ENCODE measurements around the gene PLCXD1.

- TF ChIP-seq CTCF (IDR thresholded peaks at IDR 0.05; ENCODE audit: insufficient read depth, low read length) (no peak), SPI1 (IDR thresholded peaks at IDR 0.05; ENCODE audit: borderline replicate concordance, low read depth) (no peak)
Measured at GRCh38 chrX:338281-338835, 57.2 kb downstream of the PLCXD1 start.

Measured in HL-60 (cell line).